HepG2 (cell line): ENCODE results near the gene SLC4A2. TPM values are rescaled to one million over a fixed set of nuclear protein-coding genes. Genes with fewer than 3 reads are reported as not detected.

Experiments used
- ATAC-seq: fragments of 200-7000 bp; cut with Tn5 transposase; 3 replicates; pipeline ENCODE4 v1.9.1; 2020; ENCODE audit warnings: mild to moderate bottlenecking, moderate library complexity
- BruUV-seq: library from RNA; stranded (reverse); fragments of 400-500 nt; replicated peaks from 2 replicates; lab custom pipeline; 2021; lab: Mats Ljungman, UMichigan
- CTCF ChIA-PET: fragments of 300-600 bp; formaldehyde crosslinking; extraction: SDS; loops from one replicate; lab custom pipeline; 2021; ENCODE audit warnings: low total read pairs, inconsistent platforms, low intra/inter-chr PET ratio; lab: Yijun Ruan, JAX
- POLR2A ChIA-PET: fragments of 350-600 bp; sonication (Branson Sonifier 250); formaldehyde crosslinking; loops from one replicate; lab custom pipeline; 2020; ENCODE audit warnings: antibody characterized with exemption, inconsistent platforms; lab: Yijun Ruan, JAX
- DNase-seq: peaks from one replicate; pipeline ENCODE4 v3.0.0-alpha.2; 2015; ENCODE audit warnings: low spot score
- FAIRE-seq: peaks from 3 replicates; lab custom pipeline; 2011; peaks lifted over from hg19 to GRCh38; lab: Jason Lieb, UNC
- H2AFZ ChIP-seq: one replicate; pipeline ENCODE4 v1.6.1; 2011; ENCODE audit warnings: low read length, inconsistent platforms
- H3K27ac ChIP-seq: fragments of 300-600 bp; 3 replicates; pipeline ENCODE4 v1.8.0; 2011; ENCODE audit warnings: mixed run types, mild to moderate bottlenecking, mixed read lengths, low read length, inconsistent platforms; ENCODE audit not compliant: insufficient read depth; ENCODE audit errors: extremely low read length
- H3K27me3 ChIP-seq, 2 experiments: fragments of 200-600 bp in 1 of 2; 2 replicates in 1 of 2; 3 replicates in 1 of 2; pipeline versions ENCODE4 v1.6.0 to v1.8.0; 2011; ENCODE audit warnings: low read length in 2 of 2, mild to moderate bottlenecking in 2 of 2, moderate library complexity in 2 of 2, inconsistent platforms in 1 of 2; ENCODE audit not compliant: insufficient read depth in 2 of 2, control insufficient read depth in 1 of 2
- H3K36me3 ChIP-seq, 2 experiments: fragments of 200-600 bp in 1 of 2; replicated peaks in 1 of 2; 2 replicates in 1 of 2; 3 replicates in 1 of 2; pipeline versions ENCODE4 v1.5.1 to v1.8.0; 2011; ENCODE audit warnings: low read length in 2 of 2, inconsistent platforms in 1 of 2; ENCODE audit not compliant: insufficient read depth in 2 of 2, control insufficient read depth in 1 of 2
- H3K4me1 ChIP-seq: 2 replicates; pipeline ENCODE4 v1.5.1; 2012; ENCODE audit warnings: low read length, inconsistent platforms; ENCODE audit not compliant: insufficient read depth
- H3K4me2 ChIP-seq: 2 replicates; pipeline ENCODE4 v1.6.0; 2011; ENCODE audit warnings: low read depth, low read length, inconsistent platforms
- H3K4me3 ChIP-seq, 3 experiments: fragments of 200-600 bp in 1 of 3; sonication (generic), shearing (Covaris generic) in 1 of 3; replicated peaks in 1 of 3; 2 replicates each; pipeline ENCODE4 v1.5.1; 2011 to 2016; ENCODE audit warnings: low read length in 3 of 3, inconsistent platforms in 2 of 3, low read depth in 2 of 3, mild to moderate bottlenecking in 2 of 3, control low read depth in 1 of 3, mixed read lengths in 1 of 3; ENCODE audit not compliant: insufficient read depth in 1 of 3
- H3K79me2 ChIP-seq: one replicate; pipeline ENCODE4 v1.6.1; 2011; ENCODE audit warnings: low read length, inconsistent platforms; ENCODE audit not compliant: insufficient read depth
- H3K9ac ChIP-seq: 2 replicates; pipeline ENCODE4 v1.6.0; 2011; ENCODE audit warnings: mild to moderate bottlenecking, low read depth, low read length, inconsistent platforms; ENCODE audit not compliant: insufficient read depth
- H3K9me3 ChIP-seq: 2 replicates; pipeline ENCODE4 v1.5.1; 2012; ENCODE audit warnings: mild to moderate bottlenecking, low read length
- H4K20me1 ChIP-seq: 2 replicates; pipeline ENCODE4 v1.6.0; 2011; ENCODE audit warnings: inconsistent platforms, mild to moderate bottlenecking, low read length, moderate library complexity; ENCODE audit not compliant: insufficient read depth
- FOSL2 ChIP-seq: sonication (generic); formaldehyde crosslinking; IDR thresholded peaks from 2 replicates; pipeline ENCODE4 v1.4.0; 2020; ENCODE audit warnings: missing genetic modification reagents
- RORA ChIP-seq: sonication (generic); formaldehyde crosslinking; IDR thresholded peaks from 2 replicates; pipeline ENCODE4 v1.5.0; 2020; ENCODE audit warnings: mild to moderate bottlenecking, missing genetic modification reagents, moderate library complexity
- SAP130 ChIP-seq: IDR thresholded peaks from 2 replicates; pipeline ENCODE4 v1.6.1; 2016; ENCODE audit warnings: low read depth
- SATB2 ChIP-seq: sonication (generic); formaldehyde crosslinking; IDR thresholded peaks from 2 replicates; pipeline ENCODE4 v1.5.0; 2020; ENCODE audit warnings: missing genetic modification reagents
- SETDB1 ChIP-seq: sonication (generic); formaldehyde crosslinking; IDR thresholded peaks from 2 replicates; pipeline ENCODE4 v1.5.1; 2020; ENCODE audit warnings: missing genetic modification reagents, mild to moderate bottlenecking, borderline replicate concordance
- YEATS4 ChIP-seq: sonication (generic); formaldehyde crosslinking; IDR thresholded peaks from 2 replicates; pipeline ENCODE4 v1.4.0; 2020; ENCODE audit warnings: missing genetic modification reagents, borderline replicate concordance
- ZBTB21 ChIP-seq: sonication (generic); formaldehyde crosslinking; IDR thresholded peaks from 2 replicates; pipeline ENCODE4 v1.4.0; 2020; ENCODE audit warnings: missing genetic modification reagents
- ZNF263 ChIP-seq: sonication (generic); formaldehyde crosslinking; IDR thresholded peaks from 2 replicates; pipeline ENCODE4 v1.4.0; 2020; ENCODE audit warnings: missing genetic modification reagents
- ZNF34 ChIP-seq: sonication (generic); formaldehyde crosslinking; IDR thresholded peaks from 2 replicates; pipeline ENCODE4 v1.4.0; 2020; ENCODE audit warnings: mild to moderate bottlenecking, missing genetic modification reagents, borderline replicate concordance
- ZNF572 ChIP-seq: sonication (generic); formaldehyde crosslinking; IDR thresholded peaks from 2 replicates; pipeline ENCODE4 v1.5.1; 2020; ENCODE audit warnings: mild to moderate bottlenecking, missing genetic modification reagents
- ZNF883 ChIP-seq: sonication (generic); formaldehyde crosslinking; IDR thresholded peaks from 2 replicates; pipeline ENCODE4 v1.5.1; 2020; ENCODE audit warnings: mild to moderate bottlenecking, missing genetic modification reagents; ENCODE audit errors: not compliant biosample characterization
- WGBS: methylation state at CpG from one replicate; pipeline ENCODE4 v1.1.6; 2017; ENCODE audit warnings: low lambda C conversion rate; 5-methylcytosine and 5-hydroxymethylcytosine counted together
- in situ Hi-C: cut with HindIII; loops from 2 replicates; pipeline ENCODE4 v1.10.0; 2017; ENCODE audit warnings: low pct_unique_long_range_greater_than_20kb; ENCODE audit not compliant: extremely low pct_ligation_motif_present
- intact Hi-C: fragments of 100-400 bp; cut with micrococcal nuclease; formaldehyde crosslinking; loops from one replicate; pipeline ENCODE4 v1.10.0; 2022; ENCODE audit not compliant: unreplicated experiment
- polyA plus RNA-seq, 8 experiments: library from polyadenylated mRNA; depleted of rRNA in 3 of 8; stranded (reverse) in 7 of 8; unstranded in 1 of 8; fragments of >200 nt; fragmentation: Illumina TruSeq in 4 of 8; extraction: Trizol in 4 of 8; gene quantifications; 2 replicates each; pipeline versions ENCODE4 v1.2.1 to v1.2.3, GENCODE V29; 2011 to 2016; ENCODE audit warnings: low read depth in 4 of 8, missing spikeins in 1 of 8, mixed read lengths in 1 of 8; ENCODE audit not compliant: insufficient read depth in 1 of 8
- total RNA-seq, 5 experiments: library from RNA; depleted of rRNA; stranded (reverse); fragments of >200 nt; fragmentation: Illumina TruSeq; extraction: Trizol; gene quantifications; 2 replicates each; pipeline ENCODE4 v1.2.3, GENCODE V29; 2016; ENCODE audit warnings: low read depth in 1 of 5
- TF ChIP-seq, protein P1 (sequence below): sonication (generic); formaldehyde crosslinking; IDR thresholded peaks from 2 replicates; pipeline ENCODE4 v1.4.0; 2020; ENCODE audit warnings: missing genetic modification reagents, mild to moderate bottlenecking, borderline replicate concordance
- TF ChIP-seq, protein P2 (sequence below): sonication (generic); formaldehyde crosslinking; IDR thresholded peaks from 2 replicates; pipeline ENCODE4 v1.5.0; 2020; ENCODE audit warnings: mild to moderate bottlenecking, missing genetic modification reagents, borderline replicate concordance

SLC4A2 gene
- total and polyA plus RNA-seq, 2 of the 13 experiments (the other 11 are each of a cell fraction or from before 2014, with no cell fraction given): 51.9 to 73.4 TPM

DNA sequence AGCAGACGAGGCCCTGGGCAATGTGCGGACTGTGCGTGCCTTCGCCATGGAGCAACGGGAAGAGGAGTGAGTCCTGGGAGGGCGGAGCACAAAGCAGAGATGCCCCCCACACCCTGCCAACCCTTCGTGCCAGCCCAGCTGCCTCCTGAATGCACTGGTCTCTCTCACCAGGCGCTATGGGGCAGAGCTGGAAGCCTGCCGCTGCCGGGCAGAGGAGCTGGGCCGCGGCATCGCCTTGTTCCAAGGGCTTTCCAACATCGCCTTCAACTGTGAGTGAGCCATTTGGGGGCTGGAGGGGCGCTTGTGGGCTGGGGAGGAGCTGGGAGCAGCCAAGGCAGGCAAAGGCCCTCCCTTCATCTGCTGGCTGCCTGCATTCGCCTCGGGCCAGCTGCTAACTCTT, 23.5 kb upstream of the SLC4A2 start:
- TF ChIP-seq RORA (CRISPR knock-in tag): no peak
- no peak for TF ChIP-seq YEATS4 (CRISPR knock-in tag)
- TF ChIP-seq ZNF34 (CRISPR knock-in tag): no peak
- no peak for TF ChIP-seq SATB2 (CRISPR knock-in tag)
- no peak for TF ChIP-seq ZNF883 (CRISPR knock-in tag)
- TF ChIP-seq, all 625 proteins: peak for 0
- ChIA-PET CTCF (no interaction called here), POLR2A (no interaction called here)
- Histone ChIP-seq H3K27me3 (no peaks in the 10 kb centered on the region), H4K20me1 (no peaks in the 10 kb centered on the region), H2AFZ (no peak overlapping the region), H3K9ac (no peak overlapping the region), H3K4me1 (peaks cover 14% of the 10 kb centered on the region), H3K4me2 (no peak overlapping the region), H3K79me2 (no peaks in the 10 kb centered on the region), H3K9me3 (no peaks in the 10 kb centered on the region), H3K4me3 (no peak overlapping the region), H3K36me3 (no peaks in the 10 kb centered on the region), H3K27ac (no peak overlapping the region)
- no TSS peak for BruUV-seq
- in situ Hi-C loops (no loop called here), intact Hi-C loops (no loop called here)
- 93% methylated on average over 7 of the region's 17 CpGs for WGBS
- DNase-seq: no peak
- no peak for FAIRE-seq
- ATAC-seq: no peak

DNA sequence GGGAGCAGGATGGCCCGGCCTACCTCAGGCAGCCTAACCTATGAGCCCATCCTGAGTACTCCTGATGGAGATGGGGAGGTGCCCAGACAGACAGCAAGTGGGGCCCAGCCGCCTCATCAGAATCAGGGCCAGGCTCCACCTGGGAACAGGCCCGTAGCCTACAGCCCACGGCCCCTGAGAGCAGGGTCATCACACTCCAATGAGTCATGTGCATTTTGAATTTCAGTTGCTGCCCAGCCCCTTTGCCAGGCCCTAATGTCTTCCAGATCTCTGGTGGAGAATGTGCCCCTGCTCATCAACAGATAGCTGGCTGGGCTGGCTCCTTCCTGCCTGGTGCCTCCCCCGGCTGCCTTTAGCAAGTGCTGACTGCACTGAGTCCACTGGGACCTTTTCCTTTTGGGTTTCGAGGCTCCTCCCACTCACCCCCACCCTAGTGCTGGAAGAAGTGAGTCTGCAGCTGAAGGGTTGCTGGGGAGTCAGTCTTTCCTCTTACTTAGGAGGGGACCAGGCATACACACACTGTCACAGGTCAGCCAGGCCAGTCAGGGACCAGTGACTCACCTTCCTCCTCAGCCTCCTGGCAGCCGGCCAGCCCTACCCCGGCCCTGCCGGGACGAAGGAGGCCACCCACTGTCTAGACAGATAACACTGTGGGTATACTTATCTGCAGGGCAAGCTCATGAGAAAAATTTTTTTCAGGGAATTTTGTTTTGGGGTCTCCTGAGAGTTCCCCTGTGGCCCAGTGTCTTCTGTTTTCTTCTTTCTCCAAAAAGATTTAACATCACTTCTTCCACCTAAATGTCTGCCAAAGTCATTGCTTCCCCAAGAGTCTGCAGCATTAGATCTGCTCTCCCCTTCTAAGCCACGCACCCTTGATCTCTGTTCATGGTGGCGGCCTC, 20.2 kb upstream of the SLC4A2 start:
- WGBS: 28% methylated on average over 5 of the region's 12 CpGs
- Histone ChIP-seq H3K4me2 (peak overlapping the region; percentile 32; the same call in 1 of the 2 replicates), H3K4me3 (no peak overlapping the region), H3K9ac (no peak overlapping the region), H3K27me3 (no peaks in the 10 kb centered on the region), H3K27ac (no peak overlapping the region), H4K20me1 (no peaks in the 10 kb centered on the region), H3K36me3 (no peaks in the 10 kb centered on the region), H2AFZ (no peak overlapping the region), H3K9me3 (no peaks in the 10 kb centered on the region), H3K79me2 (no peaks in the 10 kb centered on the region), H3K4me1 (peaks cover 14% of the 10 kb centered on the region)
- DNase-seq (peak; percentile 67), FAIRE-seq (no peak), ATAC-seq (peak; percentile 80)
- ChIA-PET POLR2A (interaction anchor here (0.5 to 1.4 kb wide), 2 partner anchors 11 to 51 kb away, joined by 3 to 7 read pairs; partner anchors contain the start of gene ABCB8), CTCF (no interaction called here)
- in situ Hi-C loops (no loop called here), intact Hi-C loops (no loop called here)
- BruUV-seq: no TSS peak
- TF ChIP-seq SETDB1 (CRISPR knock-in tag) (no peak), ZNF572 (CRISPR knock-in tag) (no peak), SAP130 (CRISPR knock-in tag) (peak; percentile 31; the same call in 1 of the 2 replicates), FOSL2 (peak; percentile 91), ZBTB21 (CRISPR knock-in tag) (no peak), ZNF263 (CRISPR knock-in tag) (peak; percentile 19; the same call in 1 of the 2 replicates)
- TF ChIP-seq, protein P1, sequence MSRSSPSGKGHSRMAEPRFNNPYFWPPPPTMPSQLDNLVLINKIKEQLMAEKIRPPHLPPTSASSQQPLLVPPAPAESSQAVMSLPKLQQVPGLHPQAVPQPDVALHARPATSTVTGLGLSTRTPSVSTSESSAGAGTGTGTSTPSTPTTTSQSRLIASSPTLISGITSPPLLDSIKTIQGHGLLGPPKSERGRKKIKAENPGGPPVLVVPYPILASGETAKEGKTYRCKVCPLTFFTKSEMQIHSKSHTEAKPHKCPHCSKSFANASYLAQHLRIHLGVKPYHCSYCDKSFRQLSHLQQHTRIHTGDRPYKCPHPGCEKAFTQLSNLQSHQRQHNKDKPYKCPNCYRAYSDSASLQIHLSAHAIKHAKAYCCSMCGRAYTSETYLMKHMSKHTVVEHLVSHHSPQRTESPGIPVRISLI (CRISPR knock-in tag): no peak
- TF ChIP-seq, protein P2, sequence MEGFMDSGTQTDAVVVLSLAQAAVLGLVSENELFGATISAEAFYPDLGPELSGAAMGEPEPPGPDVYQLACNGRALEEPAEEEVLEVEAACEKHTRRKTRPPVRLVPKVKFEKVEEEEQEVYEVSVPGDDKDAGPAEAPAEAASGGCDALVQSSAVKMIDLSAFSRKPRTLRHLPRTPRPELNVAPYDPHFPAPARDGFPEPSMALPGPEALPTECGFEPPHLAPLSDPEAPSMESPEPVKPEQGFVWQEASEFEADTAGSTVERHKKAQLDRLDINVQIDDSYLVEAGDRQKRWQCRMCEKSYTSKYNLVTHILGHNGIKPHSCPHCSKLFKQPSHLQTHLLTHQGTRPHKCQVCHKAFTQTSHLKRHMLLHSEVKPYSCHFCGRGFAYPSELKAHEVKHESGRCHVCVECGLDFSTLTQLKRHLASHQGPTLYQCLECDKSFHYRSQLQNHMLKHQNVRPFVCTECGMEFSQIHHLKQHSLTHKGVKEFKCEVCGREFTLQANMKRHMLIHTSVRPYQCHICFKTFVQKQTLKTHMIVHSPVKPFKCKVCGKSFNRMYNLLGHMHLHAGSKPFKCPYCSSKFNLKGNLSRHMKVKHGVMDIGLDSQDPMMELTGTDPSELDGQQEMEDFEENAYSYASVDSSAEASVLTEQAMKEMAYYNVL: no peak
